ENCODE data around the gene EYA2. TPM values are rescaled to one million over a fixed set of nuclear protein-coding genes. Genes with fewer than 3 reads are reported as not detected.

The EYA2 gene
- total and polyA plus RNA-seq, 2 donors from 2014 or later, result 2.6 to 7.9 TPM

DNA sequence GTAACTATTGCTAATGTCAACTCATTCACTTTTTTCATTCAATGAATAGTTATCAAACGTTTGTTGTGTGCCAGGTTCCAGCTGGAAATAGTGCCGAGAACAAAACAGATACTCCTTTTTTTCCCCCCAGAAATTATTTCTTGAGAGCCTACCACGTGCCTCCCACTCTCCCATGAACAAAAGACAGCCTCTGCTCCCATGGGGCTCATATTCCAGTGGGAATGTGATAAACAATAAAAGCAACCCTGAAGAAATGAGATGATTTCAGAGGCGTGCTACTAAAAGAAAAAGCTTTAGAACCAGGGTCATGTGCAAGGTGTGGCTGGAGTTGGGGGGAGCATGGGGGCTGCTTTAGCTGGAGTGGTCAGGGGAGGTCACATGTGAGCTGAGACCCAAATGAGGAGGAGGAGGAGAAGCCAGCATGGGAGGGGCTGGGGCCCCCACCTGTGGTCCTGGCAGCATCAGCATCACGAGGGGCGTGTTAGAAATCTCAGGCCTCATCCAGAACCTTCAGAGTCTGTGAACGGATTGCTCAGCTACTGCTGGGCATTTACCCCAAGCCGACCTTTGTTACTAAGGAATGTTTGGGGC, 157.4 kb downstream of the EYA2 start:
- H3K27ac ChIP-seq (ENCODE audit: low read depth in 2 of 2, low read length in 2 of 2), result no peak overlapping the region
- no peak overlapping the region for H3K4me3 ChIP-seq (ENCODE audit: low read length in 3 of 3)
- intact Hi-C loops (cut with DNase I), result no loop called here
- DNase-seq (no peak), FAIRE-seq (no peak)
- TF ChIP-seq, protein P1, sequence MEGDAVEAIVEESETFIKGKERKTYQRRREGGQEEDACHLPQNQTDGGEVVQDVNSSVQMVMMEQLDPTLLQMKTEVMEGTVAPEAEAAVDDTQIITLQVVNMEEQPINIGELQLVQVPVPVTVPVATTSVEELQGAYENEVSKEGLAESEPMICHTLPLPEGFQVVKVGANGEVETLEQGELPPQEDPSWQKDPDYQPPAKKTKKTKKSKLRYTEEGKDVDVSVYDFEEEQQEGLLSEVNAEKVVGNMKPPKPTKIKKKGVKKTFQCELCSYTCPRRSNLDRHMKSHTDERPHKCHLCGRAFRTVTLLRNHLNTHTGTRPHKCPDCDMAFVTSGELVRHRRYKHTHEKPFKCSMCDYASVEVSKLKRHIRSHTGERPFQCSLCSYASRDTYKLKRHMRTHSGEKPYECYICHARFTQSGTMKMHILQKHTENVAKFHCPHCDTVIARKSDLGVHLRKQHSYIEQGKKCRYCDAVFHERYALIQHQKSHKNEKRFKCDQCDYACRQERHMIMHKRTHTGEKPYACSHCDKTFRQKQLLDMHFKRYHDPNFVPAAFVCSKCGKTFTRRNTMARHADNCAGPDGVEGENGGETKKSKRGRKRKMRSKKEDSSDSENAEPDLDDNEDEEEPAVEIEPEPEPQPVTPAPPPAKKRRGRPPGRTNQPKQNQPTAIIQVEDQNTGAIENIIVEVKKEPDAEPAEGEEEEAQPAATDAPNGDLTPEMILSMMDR (IDR thresholded peaks at IDR 0.05; ENCODE audit: borderline replicate concordance, extremely low read depth, insufficient read depth), result no peak
- H3K9me3 ChIP-seq (ENCODE audit: control insufficient read depth in 2 of 3, insufficient read depth in 1 of 3, low read length in 3 of 3), result no peaks in the 10 kb centered on the region
- no peaks in the 10 kb centered on the region for H3K27me3 ChIP-seq (ENCODE audit: control insufficient read depth, insufficient read depth, low read length)
- no peaks in the 10 kb centered on the region for H3K4me1 ChIP-seq (ENCODE audit: control insufficient read depth in 2 of 3, insufficient read depth in 2 of 3, low read depth in 1 of 3, low read length in 3 of 3)
- no peaks in the 10 kb centered on the region for H3K36me3 ChIP-seq (ENCODE audit: control insufficient read depth in 2 of 3, insufficient read depth in 3 of 3, low read length in 3 of 3)
- no peak overlapping the region for H3K9ac ChIP-seq (ENCODE audit: low read length in 3 of 3)

DNA sequence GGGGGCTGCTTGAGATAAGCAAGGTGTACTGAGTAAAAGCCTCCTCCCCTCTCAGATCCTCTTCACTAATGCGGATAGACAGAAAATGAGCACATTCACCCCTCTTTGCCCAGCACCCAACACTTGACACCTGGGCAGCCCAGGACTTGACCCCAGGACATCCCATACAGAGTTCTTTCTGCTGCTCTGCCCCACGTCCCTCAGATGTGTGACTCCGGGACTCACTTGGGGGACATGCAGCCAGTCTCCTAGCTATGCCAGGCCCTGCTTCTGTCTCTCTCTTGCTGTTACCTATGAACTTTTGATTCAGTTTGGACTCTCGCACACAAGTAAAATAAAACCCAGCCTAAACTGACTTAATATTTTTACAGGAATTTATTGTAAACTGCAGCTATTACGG, 159.9 kb downstream of the EYA2 start:
- H3K27me3 ChIP-seq (ENCODE audit: control insufficient read depth, insufficient read depth, low read length), result no peaks in the 10 kb centered on the region
- no peak for FAIRE-seq

DNA sequence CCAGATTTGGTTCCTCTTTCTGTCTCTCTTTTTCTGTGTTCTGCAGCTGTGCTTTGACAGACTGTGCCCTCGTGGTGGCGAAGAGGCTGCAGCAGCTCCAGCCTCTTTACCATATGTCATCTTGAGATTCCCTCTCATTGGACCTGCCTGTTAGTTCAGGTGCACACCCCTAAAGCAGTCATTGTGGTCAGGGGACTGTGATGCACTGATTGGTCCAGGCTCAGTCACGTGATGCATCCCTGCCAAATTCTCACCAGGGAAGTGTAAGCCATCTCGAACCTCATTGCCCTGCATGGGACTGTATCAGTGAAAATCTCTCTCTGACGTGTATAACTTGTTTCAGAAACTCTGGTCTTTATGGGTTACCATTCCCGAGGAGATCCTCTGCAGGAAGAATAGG, 160.3 kb downstream of the EYA2 start:
- Histone ChIP-seq H3K9me3 (ENCODE audit: control insufficient read depth in 2 of 3, insufficient read depth in 1 of 3, low read length in 3 of 3) (no peaks in the 10 kb centered on the region), H3K27ac (ENCODE audit: low read depth in 2 of 2, low read length in 2 of 2) (no peak overlapping the region), H3K27me3 (ENCODE audit: control insufficient read depth, insufficient read depth, low read length) (no peaks in the 10 kb centered on the region), H3K36me3 (ENCODE audit: control insufficient read depth in 2 of 3, insufficient read depth in 3 of 3, low read length in 3 of 3) (no peaks in the 10 kb centered on the region), H3K4me3 (ENCODE audit: low read length in 3 of 3) (no peak overlapping the region), H3K4me1 (ENCODE audit: control insufficient read depth in 2 of 3, insufficient read depth in 2 of 3, low read depth in 1 of 3, low read length in 3 of 3) (no peaks in the 10 kb centered on the region), H3K9ac (ENCODE audit: low read length in 3 of 3) (no peak overlapping the region)
- DNase-seq (no peak), FAIRE-seq (no peak)
- TF ChIP-seq, protein P1 (IDR thresholded peaks at IDR 0.05; ENCODE audit: borderline replicate concordance, extremely low read depth, insufficient read depth), result no peak
- intact Hi-C loops (cut with DNase I), result no loop called here

More for the DNA sequence above, 159.9 kb downstream of the EYA2 start:
- Histone ChIP-seq H3K9me3 (ENCODE audit: control insufficient read depth in 2 of 3, insufficient read depth in 1 of 3, low read length in 3 of 3) (no peaks in the 10 kb centered on the region), H3K9ac (ENCODE audit: low read length in 3 of 3) (no peak overlapping the region), H3K4me1 (ENCODE audit: control insufficient read depth in 2 of 3, insufficient read depth in 2 of 3, low read depth in 1 of 3, low read length in 3 of 3) (no peaks in the 10 kb centered on the region), H3K27ac (ENCODE audit: low read depth in 2 of 2, low read length in 2 of 2) (no peak overlapping the region), H3K4me3 (ENCODE audit: low read length in 3 of 3) (no peak overlapping the region), H3K36me3 (ENCODE audit: control insufficient read depth in 2 of 3, insufficient read depth in 3 of 3, low read length in 3 of 3) (no peaks in the 10 kb centered on the region)
- intact Hi-C loops (cut with DNase I), result no loop called here
- no peak for DNase-seq
- TF ChIP-seq, protein P1 (IDR thresholded peaks at IDR 0.05; ENCODE audit: borderline replicate concordance, extremely low read depth, insufficient read depth), result no peak

Measured in kidney (tissue), 14 donors.